ENCODE results near the gene TAAR8. TPM values are rescaled to one million over a fixed set of nuclear protein-coding genes. Genes with fewer than 3 reads are reported as not detected.

Gene TAAR8
- total RNA-seq = not detected

DNA sequence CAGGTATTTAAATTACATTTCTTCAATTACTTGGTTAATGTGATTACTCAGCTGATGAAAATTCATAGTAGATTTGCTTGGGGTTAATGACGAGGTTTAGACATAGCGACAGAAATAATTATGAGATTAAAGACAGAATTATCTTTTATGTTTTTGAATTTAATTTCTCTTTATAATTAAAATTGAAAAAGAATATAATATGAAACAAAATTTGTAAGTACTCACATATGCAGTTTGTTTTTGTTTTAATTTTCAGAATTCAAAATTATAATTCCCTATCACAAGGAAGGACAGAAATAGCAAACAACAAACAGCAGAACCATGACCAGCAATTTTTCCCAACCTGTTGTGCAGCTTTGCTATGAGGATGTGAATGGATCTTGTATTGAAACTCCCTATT lies at the start of gene TAAR8:
TAAR8 (plus strand) TSS at position 301 of the 400 bp plus-strand sequence; CDS start at position 322, 21 bp downstream.
- H3K9me3 ChIP-seq = no peaks in the 10 kb centered on the region
- WGBS, 2 donors = 88 to 95% methylated on average over 2 of the region's 2 CpGs
- TF ChIP-seq POLR2A (IDR thresholded peaks at IDR 0.05) = no peak
- TF ChIP-seq CTCF (IDR thresholded peaks at IDR 0.05) = no peak
- H3K4me3 ChIP-seq = no peak within 1 kb of the TSS
- H3K36me3 ChIP-seq = no peaks in the 10 kb centered on the region
- DNase-seq = no peak
- intact Hi-C loops (cut with DNase I) = no loop called here
- no peak within 1 kb of the TSS for H3K27ac ChIP-seq
- no peaks in the 10 kb centered on the region for H3K27me3 ChIP-seq
- H3K4me1 ChIP-seq = no peaks in the 10 kb centered on the region

DNA sequence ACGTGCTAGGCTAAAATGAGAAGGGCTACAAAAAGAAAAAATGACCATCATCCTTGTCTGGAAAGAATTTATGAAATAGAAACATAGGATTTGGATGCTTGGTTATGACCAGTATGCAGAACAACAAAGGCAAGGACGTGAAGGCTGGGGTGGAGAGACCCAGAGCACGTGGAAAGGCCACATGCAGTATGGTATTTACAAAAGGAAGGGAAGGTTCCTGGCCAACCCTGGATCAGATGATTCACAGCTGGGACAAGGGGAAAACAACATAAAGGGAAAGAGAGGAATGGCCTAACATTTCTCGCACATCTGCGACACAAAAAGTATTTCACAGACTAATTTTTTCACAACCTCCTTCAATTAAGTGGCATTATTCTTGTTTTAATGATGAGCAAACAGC lies 47.7 kb upstream of the TAAR8 start:
- TF ChIP-seq CTCF (IDR thresholded peaks at IDR 0.05) (no peak), POLR2A (IDR thresholded peaks at IDR 0.05) (no peak)
- no peaks in the 10 kb centered on the region for H3K9me3 ChIP-seq
- peaks cover 6 to 45% (median 8%) of the 10 kb centered on the region in 3 donors for H3K36me3 ChIP-seq
- intact Hi-C loops (cut with DNase I) = no loop called here
- no peaks in the 10 kb centered on the region for H3K27me3 ChIP-seq
- no peak overlapping the region for H3K4me3 ChIP-seq
- peaks cover 6 to 39% (median 8%) of the 10 kb centered on the region in 3 donors for H3K4me1 ChIP-seq
- H3K27ac ChIP-seq = peak overlapping the region in 1 of 4 donors; percentile 22
- no peak for DNase-seq
- WGBS, 2 donors = 63 to 78% methylated on average over 5 of the region's 5 CpGs

- H3K36me3 ChIP-seq = peaks cover 6 to 41% (median 8%) of the 10 kb centered on the region in 3 donors
Observed at GRCh38 chr6:132505158-132505557, 47.3 kb upstream of the TAAR8 start.

GRCh38 chr6:132506461-132506860 lies 46.0 kb upstream of the TAAR8 start:
- intact Hi-C loops (cut with DNase I) = no loop called here
- Histone ChIP-seq H3K4me1 (peaks cover 11 to 43% (median 16%) of the 10 kb centered on the region in 3 donors), H3K27ac (no peak overlapping the region), H3K9me3 (no peaks in the 10 kb centered on the region), H3K4me3 (no peak overlapping the region), H3K36me3 (peaks cover 6 to 28% (median 8%) of the 10 kb centered on the region in 3 donors), H3K27me3 (no peaks in the 10 kb centered on the region)
- TF ChIP-seq CTCF (IDR thresholded peaks at IDR 0.05) (no peak), POLR2A (IDR thresholded peaks at IDR 0.05) (no peak)
- 40 to 58% methylated on average over 2 of the region's 2 CpGs for WGBS, 2 donors
- DNase-seq = no peak

More at GRCh38 chr6:132505158-132505557, 47.3 kb upstream of the TAAR8 start:
- 88 to 100% methylated on average over 1 of the region's 1 CpG for WGBS, 2 donors
- DNase-seq = no peak
- no peaks in the 10 kb centered on the region for H3K9me3 ChIP-seq
- no peaks in the 10 kb centered on the region for H3K27me3 ChIP-seq
- peak overlapping the region in 1 of 4 donors; percentile 22 for H3K27ac ChIP-seq
- no peak for TF ChIP-seq POLR2A (IDR thresholded peaks at IDR 0.05)
- no peak for TF ChIP-seq CTCF (IDR thresholded peaks at IDR 0.05)
- intact Hi-C loops (cut with DNase I) = no loop called here
- H3K4me3 ChIP-seq = no peak overlapping the region
- peaks cover 6 to 39% (median 8%) of the 10 kb centered on the region in 3 donors for H3K4me1 ChIP-seq

DNA sequence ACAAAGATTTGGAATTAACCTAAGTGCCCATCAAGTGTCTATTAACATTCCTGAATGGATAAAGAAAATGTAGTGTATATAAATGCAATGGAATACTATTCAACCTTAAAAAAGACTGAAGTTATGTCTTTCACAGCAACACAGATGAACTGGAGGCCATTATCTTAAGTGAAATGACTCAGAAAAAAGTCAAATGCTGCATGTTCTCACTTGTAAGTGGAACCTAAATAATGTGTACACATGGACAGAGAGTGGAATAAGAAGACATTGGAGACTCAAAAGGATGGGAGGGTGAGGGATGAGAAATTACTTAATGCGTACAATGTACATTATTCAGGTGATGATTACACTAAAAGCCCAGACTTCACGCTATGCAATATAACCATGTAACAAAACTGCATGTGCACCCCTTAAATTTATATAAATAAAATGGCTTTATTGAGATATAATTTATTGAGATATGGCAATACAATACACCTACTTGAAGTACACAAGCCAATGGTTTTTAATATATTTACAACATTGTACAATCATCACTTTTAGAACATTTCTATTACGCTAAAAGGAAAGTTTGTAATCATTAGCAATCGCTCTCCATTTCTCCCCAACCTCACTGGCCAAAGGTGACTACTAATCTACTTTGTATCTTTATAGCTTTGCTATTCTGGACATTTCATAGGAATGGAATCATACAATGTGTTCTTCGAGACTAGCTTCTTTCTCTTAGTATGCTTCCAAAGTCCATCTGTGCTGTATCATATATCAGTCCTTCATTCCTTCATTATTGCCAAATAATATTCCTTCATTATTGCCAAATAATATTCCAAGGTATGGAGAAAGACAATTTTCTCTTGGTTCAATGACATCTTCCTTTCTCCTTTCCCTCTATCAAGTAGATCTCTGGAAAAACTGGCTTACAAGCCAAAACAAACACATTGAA lies 45.3 kb upstream of the TAAR8 start:
- H3K36me3 ChIP-seq = peaks cover 2 to 21% (median 4%) of the 10 kb centered on the region in 3 donors
- TF ChIP-seq CTCF (IDR thresholded peaks at IDR 0.05) (no peak), POLR2A (IDR thresholded peaks at IDR 0.05) (no peak)
- H3K4me3 ChIP-seq = no peak overlapping the region
- no peak for DNase-seq
- no peak overlapping the region for H3K27ac ChIP-seq
- intact Hi-C loops (cut with DNase I) = no loop called here
- no peaks in the 10 kb centered on the region for H3K9me3 ChIP-seq
- 93 to 96% methylated on average over 5 of the region's 5 CpGs for WGBS, 2 donors
- H3K27me3 ChIP-seq = no peaks in the 10 kb centered on the region
- peaks cover 16 to 50% (median 17%) of the 10 kb centered on the region in 3 donors for H3K4me1 ChIP-seq

All from esophagus squamous epithelium (tissue), 5 donors.